ENCODE measurements around the gene OVCH1.
"Not testable (repeated sequence)": the region's sequence is repeated elsewhere in the genome, so short reads cannot be mapped to it uniquely, and the experiment has no call there.

OVCH1 gene

DNA sequence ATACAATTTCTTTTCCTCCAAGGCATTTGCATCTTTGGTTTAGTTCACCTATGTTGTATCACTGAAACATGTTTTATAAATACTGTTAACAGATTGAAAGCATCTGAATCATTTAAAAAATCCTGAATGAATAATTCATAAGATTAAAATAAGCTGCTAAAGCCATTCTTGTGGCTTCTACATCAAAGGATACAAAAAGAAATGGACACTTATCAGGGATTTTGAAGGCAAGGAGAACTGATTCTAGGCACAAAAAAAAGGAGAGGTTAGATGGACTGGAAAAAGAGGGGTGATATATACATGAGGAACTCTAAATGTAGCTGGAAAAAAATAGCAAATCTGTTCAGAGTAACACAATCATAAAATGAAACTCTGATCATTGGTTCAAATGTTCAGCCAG is 5.8 kb upstream of the OVCH1 start:
- no peak for DNase-seq

DNA sequence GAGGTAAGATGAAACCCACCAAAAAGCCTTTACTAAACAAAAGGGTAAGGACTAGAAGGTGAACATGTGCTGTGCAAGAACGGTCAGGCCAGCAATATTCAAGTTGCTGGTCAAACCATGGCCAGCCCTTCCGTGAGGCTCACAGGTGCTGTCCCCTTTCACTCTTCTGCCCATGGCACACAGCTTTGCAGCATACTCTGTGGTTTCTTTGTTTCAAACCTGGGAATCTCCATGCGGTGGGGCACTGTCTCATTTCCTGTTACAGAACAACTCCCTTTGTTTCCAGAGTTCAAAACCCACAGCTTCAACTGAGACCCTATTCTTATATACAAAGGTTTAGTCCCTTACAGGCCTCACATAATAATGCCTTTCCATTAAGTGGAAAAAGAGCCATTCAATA is 1.7 kb upstream of the OVCH1 start:
- DNase-seq, result no peak

DNA sequence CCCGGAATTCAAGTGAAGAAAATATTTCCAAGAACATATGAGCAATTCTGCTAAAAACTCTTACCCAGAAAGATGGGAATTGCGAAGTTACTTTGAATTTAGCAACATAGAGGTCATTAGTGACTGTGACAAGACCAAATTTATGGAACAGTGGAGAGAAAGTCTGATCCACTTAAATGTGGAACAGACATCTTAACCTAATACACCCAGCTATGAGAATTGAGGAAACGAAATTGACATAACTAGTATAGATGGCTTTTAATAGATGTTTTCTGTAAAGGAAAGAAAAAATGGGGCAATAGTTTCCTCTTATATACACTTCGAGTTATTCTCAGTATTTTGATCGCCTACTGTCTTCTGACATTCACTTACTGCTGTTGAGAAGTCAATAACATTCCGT is 4.6 kb downstream of the OVCH1 start:
- peak; percentile 20 to 53 for DNase-seq

DNA sequence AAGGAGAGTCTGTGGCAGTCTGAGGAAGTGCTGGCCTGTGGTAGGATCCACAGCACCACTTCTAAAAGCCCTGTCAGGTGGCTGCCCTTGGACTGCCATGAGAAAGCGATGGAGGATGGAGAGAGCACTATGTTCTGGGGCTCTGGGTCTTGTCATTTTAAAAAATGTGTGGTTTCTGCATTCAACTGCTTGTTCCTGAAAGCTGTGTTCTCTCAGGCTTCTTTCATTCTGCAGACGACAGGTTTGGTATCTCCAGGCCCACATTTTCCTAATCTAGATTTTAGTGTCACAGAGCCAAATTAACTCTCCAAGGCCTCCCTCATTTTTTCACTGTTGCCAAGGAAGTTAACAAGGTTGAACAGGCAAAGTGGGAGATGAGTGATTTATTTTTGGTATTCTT is 10.5 kb downstream of the OVCH1 start:
- DNase-seq, result no peak

- DNase-seq, result no peak
These were observed 34.3 kb downstream of the OVCH1 start for GRCh38 chr12:29463198-29463597.

DNA sequence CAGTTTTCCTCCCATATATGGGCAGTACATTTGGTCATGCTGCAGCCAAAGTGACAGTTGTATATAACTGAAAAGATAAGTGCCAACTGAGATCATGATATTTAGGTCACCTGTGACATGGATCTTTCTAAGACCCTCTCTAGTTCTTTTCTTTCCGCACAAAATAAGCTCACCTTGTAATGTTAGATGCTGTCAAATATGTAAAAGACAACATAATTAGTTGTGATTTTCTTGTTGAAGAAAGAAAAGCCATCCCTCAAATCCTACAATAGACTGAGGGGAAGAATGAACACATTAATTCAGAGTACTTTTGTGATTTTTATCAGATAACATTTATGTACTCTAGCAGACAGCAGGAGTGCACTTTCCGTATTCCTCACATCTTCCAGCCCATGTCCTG is 37.4 kb downstream of the OVCH1 start:
- DNase-seq, result no peak

DNA sequence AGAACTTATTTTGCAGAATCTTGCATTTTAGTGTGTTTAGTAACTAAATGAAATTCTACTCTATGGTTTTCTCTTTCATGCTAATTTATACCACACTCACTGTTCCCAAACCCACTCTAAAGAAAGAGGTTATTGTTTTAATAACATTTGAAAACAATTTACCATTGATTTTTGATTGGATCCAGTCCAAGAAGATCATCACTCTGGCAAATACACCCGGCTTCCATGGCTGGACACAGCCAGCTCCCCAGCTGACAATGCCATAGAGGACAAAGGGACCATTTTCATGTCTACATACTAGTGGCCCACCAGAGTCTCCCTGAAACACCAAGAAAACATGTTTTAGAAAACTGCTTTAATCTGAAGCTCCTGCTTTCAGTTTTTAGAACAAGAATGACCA is 42.4 kb downstream of the OVCH1 start:
- DNase-seq, result no peak

DNA sequence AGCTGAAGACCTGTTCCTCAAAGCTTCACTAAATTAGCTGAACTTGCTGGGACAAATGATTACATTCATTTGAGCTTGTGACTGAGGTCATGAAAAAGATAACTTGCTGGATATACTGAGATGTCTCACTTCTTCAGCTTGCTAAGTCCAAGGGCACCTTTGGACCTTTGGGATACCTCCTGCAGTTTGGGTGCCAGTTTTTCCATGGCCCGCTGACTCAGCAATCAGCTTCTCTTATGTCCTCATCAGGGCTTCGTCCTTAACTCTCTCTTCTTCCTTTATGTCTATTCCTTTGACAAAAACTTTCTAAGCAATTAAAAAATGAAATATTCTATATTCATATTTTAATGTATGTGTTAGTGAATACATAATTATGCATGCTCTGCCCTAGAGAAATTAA is 45.6 kb downstream of the OVCH1 start:
- no peak for DNase-seq

DNA sequence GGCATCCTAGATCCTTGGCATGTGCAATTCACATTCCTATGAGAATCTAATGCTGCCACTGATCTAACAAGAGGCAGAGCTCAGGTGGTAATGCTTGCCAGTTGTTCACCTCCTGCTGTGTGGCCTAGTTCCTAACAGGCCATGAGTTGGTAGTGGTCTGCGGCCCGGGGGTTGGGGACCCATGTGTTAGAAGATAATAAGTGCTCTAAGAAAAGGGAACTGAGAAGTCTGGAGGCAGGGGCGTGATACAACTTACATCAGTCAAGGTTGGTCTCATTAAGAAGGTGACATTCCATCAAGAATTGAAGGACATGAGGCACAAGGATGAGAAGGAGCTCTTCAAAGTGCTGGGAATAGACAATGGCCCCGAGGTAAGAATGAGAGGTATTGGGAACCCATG is 49.3 kb downstream of the OVCH1 start:
- DNase-seq, result no peak

- no peak for DNase-seq
These were observed 50.1 kb downstream of the OVCH1 start for GRCh38 chr12:29447285-29447975.

DNA sequence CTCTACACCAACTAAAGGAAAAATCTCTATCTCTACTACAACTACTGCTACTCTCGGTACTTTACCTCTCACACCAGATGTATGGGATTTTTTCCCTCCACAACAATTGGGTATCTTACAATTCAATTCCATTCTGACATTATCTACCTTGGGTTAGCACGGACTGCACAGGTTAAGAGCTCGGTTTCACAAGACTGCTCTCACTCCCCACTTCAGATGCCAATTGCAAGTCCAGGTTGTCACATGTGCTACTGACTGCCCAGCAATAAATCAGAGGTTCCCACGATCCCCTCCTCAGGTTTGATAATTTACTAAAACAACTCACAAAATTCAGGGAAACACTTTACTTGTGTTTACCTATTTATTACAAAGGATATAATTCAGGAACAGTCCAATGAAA is 58.0 kb downstream of the OVCH1 start:
- no peak for DNase-seq

GRCh38 chr12:29438752-29439408 is 58.6 kb downstream of the OVCH1 start:
- DNase-seq, result no peak

- no peak for DNase-seq
These were observed 59.9 kb downstream of the OVCH1 start for GRCh38 chr12:29437575-29437974.

GRCh38 chr12:29436815-29437214 is 60.7 kb downstream of the OVCH1 start:
- DNase-seq, result not testable (repeated sequence)

DNA sequence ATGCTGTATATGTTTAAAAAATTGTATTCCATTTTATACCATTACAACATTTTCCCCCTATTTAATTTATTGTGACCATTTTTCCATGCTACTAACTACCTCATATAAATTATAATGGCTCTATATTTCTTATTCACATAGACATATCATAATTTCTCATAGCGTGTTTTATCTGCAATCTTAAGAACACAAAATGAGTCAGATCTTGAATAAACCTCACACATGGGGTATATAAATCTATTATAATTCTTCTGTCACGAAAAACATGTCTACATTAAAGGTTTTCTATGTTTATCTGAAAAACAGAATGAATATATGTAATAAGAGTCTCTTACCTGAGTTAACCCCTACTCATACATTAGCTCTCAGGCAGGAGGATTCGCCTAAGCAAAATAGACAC is 66.0 kb downstream of the OVCH1 start:
- DNase-seq, result no peak

- DNase-seq, result no peak
These were observed 66.8 kb downstream of the OVCH1 start for GRCh38 chr12:29430716-29431044.

GRCh38 chr12:29429999-29430715 is 67.3 kb downstream of the OVCH1 start:
- no peak for DNase-seq

- DNase-seq, result peak; percentile 91 to 98
These were observed 68.9 kb downstream of the OVCH1 start for GRCh38 chr12:29428633-29429032.

DNA sequence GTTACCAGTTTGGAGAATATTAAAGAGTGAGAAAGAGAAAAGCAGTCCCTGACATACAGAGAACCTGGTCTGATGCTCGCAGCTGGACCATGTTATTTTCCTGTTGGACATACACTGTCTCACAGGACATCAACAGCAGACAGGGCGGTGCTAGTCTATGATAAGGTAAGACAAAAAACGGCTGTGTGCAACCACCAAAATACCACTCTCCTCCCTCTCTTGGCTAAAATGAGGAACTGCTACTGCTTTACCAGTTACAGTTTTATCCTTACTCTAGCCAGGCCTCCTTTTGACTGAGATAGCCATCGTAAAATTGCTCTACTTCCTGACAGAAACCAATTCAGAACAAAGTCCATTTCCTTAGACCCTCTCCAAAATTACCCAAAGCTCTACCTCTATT is 69.5 kb downstream of the OVCH1 start:
- peak; percentile 9 to 50 for DNase-seq

DNA sequence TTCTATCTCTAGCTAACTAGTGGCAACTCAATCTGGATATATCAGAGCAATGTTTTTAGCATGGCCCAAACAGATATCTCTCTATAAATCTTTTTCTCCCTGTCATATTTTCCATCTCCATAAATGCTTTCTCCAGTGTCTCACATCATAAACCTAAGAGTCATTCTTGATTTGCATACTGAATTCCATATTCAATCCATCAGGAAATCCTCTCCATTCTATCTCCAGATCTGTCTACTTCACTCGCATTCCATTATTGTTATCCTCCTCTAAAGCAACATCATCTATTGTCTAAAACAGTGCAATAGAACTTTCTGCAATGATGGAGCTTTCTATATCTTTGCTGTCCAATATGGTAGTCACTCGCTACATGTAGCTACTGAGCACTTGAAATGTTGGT is 71.0 kb downstream of the OVCH1 start:
- DNase-seq, result no peak

- no peak for DNase-seq
These were observed 71.8 kb downstream of the OVCH1 start for GRCh38 chr12:29425722-29426121.

DNA sequence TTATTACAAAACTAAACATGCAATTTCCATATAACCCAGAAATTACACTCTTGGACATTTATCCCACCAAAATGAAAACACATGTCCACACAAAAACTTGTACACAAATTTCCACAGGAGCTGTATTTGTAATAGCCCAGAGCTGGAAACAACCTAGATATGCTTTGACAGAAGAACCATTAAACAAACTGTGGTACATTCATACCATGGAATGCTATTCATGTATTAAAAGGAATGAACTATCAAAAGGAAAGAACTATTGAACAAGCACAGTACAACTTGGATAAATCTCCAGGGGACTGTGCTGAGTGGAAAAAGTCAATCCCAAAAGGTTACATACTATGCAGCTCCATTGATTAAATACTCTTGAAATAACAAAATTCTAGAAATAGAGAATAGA is 80.7 kb downstream of the OVCH1 start:
- DNase-seq, result no peak

- DNase-seq, result no peak
These were observed 82.4 kb downstream of the OVCH1 start for GRCh38 chr12:29415111-29415510.

DNA sequence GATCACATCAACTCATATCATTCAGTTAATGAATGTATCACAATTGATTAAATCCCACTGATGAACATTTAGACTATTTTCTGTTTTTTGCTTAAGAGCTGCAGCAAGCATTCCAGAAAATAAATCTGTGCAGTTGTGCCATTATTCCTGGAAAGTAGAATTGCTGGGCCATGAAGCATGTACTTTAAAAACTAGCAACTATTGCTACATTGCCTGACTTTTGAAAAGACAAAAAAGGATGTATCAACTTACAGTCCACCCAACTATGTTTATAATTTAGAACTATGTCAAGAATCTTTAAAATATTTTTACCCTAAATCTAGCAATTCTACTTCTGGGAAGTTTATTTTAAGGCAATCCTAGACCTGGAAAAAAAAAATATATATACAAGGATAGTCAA is 83.1 kb downstream of the OVCH1 start:
- no peak for DNase-seq

DNA sequence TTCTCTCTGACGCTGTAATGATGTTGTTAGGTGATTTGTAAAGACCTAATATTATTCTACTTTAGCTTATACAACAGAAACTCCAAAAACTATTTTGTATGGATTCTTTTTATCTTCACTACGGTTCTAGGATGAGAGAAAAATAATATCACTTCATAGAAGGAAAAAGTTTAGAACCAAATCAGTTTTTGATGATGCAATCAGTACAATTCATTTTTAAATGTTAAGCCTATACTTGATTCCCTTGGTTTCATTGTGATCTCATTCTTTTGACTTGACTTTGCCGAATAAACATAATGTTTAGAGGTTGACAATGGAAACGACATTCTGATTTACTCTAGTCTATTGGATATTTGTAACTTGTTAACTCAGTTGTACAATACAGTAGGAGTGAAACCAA is 91.9 kb downstream of the OVCH1 start:
- no peak for DNase-seq
